A673 (cell line): Measurements from ENCODE around the gene BUB3. TPM values are rescaled to one million over a fixed set of nuclear protein-coding genes. Genes with fewer than 3 reads are reported as not detected.

Source experiments
- BruUV-seq: library from RNA; stranded (reverse); fragments of 400-500 nt; replicated peaks from 2 replicates; lab custom pipeline; 2021; lab: Mats Ljungman, UMichigan
- CTCF ChIA-PET: fragments of 300-600 bp; sonication (Branson Sonifier 250); formaldehyde crosslinking; loops from one replicate; lab custom pipeline; 2022; ENCODE audit warnings: antibody characterized with exemption; lab: Charles Lee
- POLR2A ChIA-PET: fragments of 300-600 bp; sonication (Branson Sonifier 250); formaldehyde crosslinking; loops from one replicate; lab custom pipeline; 2022; ENCODE audit warnings: antibody characterized with exemption; ENCODE audit not compliant: low non-redundant PET; lab: Charles Lee
- DNase-seq: peaks from one replicate; pipeline ENCODE4 v3.0.0-alpha.2; 2015; ENCODE audit warnings: low spot score
- H3K27ac ChIP-seq: fragments of 200-600 bp; sonication (generic); 2 replicates; pipeline ENCODE4 v1.5.1; 2016; ENCODE audit warnings: mixed run types, low read depth, mild to moderate bottlenecking, mixed read lengths, antibody characterized with exemption, low read length; ENCODE audit not compliant: poor library complexity, severe bottlenecking
- H3K27me3 ChIP-seq: fragments of 200-600 bp; sonication (generic); replicated peaks from 2 replicates; pipeline ENCODE4 v1.6.1; 2017; ENCODE audit warnings: mixed run types, low read depth, mild to moderate bottlenecking, mixed read lengths, antibody characterized with exemption, low read length; ENCODE audit not compliant: insufficient read depth, poor library complexity
- H3K36me3 ChIP-seq: fragments of 200-600 bp; sonication (generic); 2 replicates; pipeline ENCODE4 v1.6.1; 2016; ENCODE audit warnings: mixed run types, mild to moderate bottlenecking, mixed read lengths, antibody characterized with exemption, low read length; ENCODE audit not compliant: insufficient read depth, poor library complexity, severe bottlenecking
- H3K4me1 ChIP-seq: fragments of 200-600 bp; sonication (generic); 2 replicates; pipeline ENCODE4 v1.6.1; 2017; ENCODE audit warnings: mixed run types, mild to moderate bottlenecking, mixed read lengths, antibody characterized with exemption, low read length; ENCODE audit not compliant: insufficient read depth, poor library complexity, severe bottlenecking
- H3K4me3 ChIP-seq: fragments of 200-600 bp; sonication (generic); 2 replicates; pipeline ENCODE4 v1.5.1; 2016; ENCODE audit warnings: low read depth, mixed run types, mild to moderate bottlenecking, mixed read lengths, low read length; ENCODE audit not compliant: poor library complexity, severe bottlenecking
- H3K9me3 ChIP-seq: fragments of 200-600 bp; sonication (generic); 2 replicates; pipeline ENCODE4 v1.6.1; 2016; ENCODE audit warnings: mixed run types, low read depth, mild to moderate bottlenecking, mixed read lengths, antibody characterized with exemption, low read length; ENCODE audit not compliant: poor library complexity, severe bottlenecking
- CTCF ChIP-seq: fragments of 300-800, 200-600 bp; sonication (generic); conservative IDR thresholded peaks from 2 replicates; pipeline ENCODE4 v1.5.1; 2017; ENCODE audit warnings: low read depth, mild to moderate bottlenecking, antibody characterized with exemption, low read length, moderate library complexity, mixed read lengths
- EZH2 ChIP-seq: fragments of 200-600 bp; sonication (generic); IDR thresholded peaks from 2 replicates; pipeline ENCODE4 v1.6.1; 2017; ENCODE audit warnings: borderline replicate concordance, low read depth, mild to moderate bottlenecking, mixed read lengths, antibody characterized with exemption, low read length; ENCODE audit not compliant: poor library complexity, severe bottlenecking
- intact Hi-C: fragments of 100-400 bp; cut with micrococcal nuclease; formaldehyde crosslinking; loops from one replicate; pipeline ENCODE4 v1.10.0; 2022; ENCODE audit not compliant: unreplicated experiment
- total RNA-seq: library from RNA; stranded (reverse); gene quantifications from 2 replicates; pipeline ENCODE4 v1.2.3, GENCODE V29; 2021

BUB3 gene
- total RNA-seq, 1 experiment from 2014 or later, result 207 TPM

DNA sequence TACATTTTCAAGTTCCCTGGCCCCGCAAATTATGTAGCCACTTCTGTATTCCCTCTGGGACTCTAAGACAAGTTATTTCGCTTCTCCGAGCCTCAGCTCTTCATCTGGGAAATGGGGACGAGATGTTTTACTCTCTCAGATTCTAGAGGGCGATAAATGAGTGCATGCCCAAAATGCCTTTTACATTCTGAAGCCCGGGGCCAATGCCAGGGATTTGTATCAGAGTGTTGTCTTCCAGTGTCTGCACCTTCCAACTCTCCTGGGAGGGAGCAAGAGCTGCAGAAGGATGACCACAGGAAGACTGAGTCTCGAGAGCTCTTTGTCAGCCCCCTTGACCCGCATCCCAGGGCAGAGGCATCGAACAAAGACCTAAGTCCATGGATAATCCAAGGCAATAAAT is 39.9 kb downstream of the BUB3 start:
- no peak for DNase-seq
- no peaks in the 10 kb centered on the region for H3K27me3 ChIP-seq
- ChIA-PET CTCF (no interaction called here), POLR2A (no interaction called here)
- H3K4me1 ChIP-seq, result no peaks in the 10 kb centered on the region
- no peaks in the 10 kb centered on the region for H3K9me3 ChIP-seq
- no TSS peak for BruUV-seq
- H3K36me3 ChIP-seq, result no peaks in the 10 kb centered on the region
- H3K4me3 ChIP-seq, result no peak overlapping the region
- no peak for TF ChIP-seq EZH2
- no peak for TF ChIP-seq CTCF
- H3K27ac ChIP-seq, result no peak overlapping the region
- intact Hi-C loops, result no loop called here

DNA sequence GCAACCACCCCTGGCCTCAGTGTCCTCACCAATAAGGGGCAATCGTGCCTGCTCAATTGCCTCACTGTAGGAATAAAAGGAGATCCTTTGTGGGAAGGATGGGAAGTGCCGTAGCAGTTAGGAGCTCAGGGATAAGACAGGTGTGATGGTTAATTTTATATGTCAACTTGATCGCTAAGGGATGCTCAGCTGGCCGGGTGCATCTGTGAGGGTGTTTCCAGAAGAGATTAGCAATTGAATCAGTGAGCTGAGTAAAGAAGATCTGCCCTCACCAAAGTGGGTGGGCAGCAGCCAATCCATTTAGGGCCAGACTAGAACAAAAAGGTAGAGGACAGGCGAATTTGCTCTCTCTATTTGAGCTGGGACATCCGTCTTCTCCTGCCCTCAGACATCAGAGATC is 46.3 kb downstream of the BUB3 start:
- Histone ChIP-seq H3K36me3 (no peaks in the 10 kb centered on the region), H3K9me3 (no peaks in the 10 kb centered on the region), H3K4me3 (no peak overlapping the region), H3K27ac (no peak overlapping the region), H3K27me3 (no peaks in the 10 kb centered on the region), H3K4me1 (no peaks in the 10 kb centered on the region)
- CTCF ChIA-PET, result no interaction called here
- BruUV-seq, result no TSS peak
- TF ChIP-seq EZH2 (no peak), CTCF (no peak)
- DNase-seq, result no peak
- POLR2A ChIA-PET, result no interaction called here
- intact Hi-C loops, result no loop called here

DNA sequence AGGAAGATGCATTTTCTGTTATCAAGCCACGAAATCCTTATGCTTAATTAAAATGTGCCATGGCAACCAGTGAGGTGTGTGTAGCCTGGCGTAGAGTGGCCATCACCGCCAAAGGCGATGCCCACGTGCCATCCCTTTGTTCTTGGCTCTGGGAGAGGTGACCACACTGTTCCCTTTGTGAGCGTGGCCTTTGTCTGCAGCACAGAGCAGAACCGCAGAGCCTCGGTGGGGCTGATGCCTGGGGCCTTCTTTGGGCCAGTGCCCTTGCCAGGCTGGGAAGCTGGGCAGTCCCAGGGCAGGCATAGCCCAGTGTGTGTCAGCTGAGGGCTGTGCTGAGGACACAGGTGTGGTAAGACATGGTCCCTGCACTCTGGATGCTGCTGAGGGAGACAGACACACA is 48.3 kb downstream of the BUB3 start:
- no peak for DNase-seq
- intact Hi-C loops, result no loop called here
- H3K4me1 ChIP-seq, result no peaks in the 10 kb centered on the region
- BruUV-seq, result no TSS peak
- POLR2A ChIA-PET, result no interaction called here
- CTCF ChIA-PET, result no interaction called here
- TF ChIP-seq CTCF, result no peak
- TF ChIP-seq EZH2, result no peak
- H3K9me3 ChIP-seq, result no peaks in the 10 kb centered on the region
- no peak overlapping the region for H3K4me3 ChIP-seq
- H3K27ac ChIP-seq, result no peak overlapping the region
- H3K36me3 ChIP-seq, result no peaks in the 10 kb centered on the region
- no peaks in the 10 kb centered on the region for H3K27me3 ChIP-seq
